ENCODE data around the gene COL5A1. TPM values are rescaled to one million over a fixed set of nuclear protein-coding genes. Genes with fewer than 3 reads are reported as not detected.
"Not testable (repeated sequence)": the region's sequence is repeated elsewhere in the genome, so short reads cannot be mapped to it uniquely, and the experiment has no call there.

COL5A1 gene
- polyA plus RNA-seq, 3 donors: 87.5 to 116 (median 111) TPM

GRCh38 chr9:134671341-134672113 lies 29.9 kb downstream of the COL5A1 start:
- DNase-seq: no peak

GRCh38 chr9:134676361-134676760 lies 34.8 kb downstream of the COL5A1 start:
- no peak for DNase-seq

GRCh38 chr9:134676886-134677285 lies 35.3 kb downstream of the COL5A1 start:
- DNase-seq: no peak

GRCh38 chr9:134677743-134678142 lies 36.1 kb downstream of the COL5A1 start:
- DNase-seq: no peak

GRCh38 chr9:134678206-134678605 lies 36.6 kb downstream of the COL5A1 start:
- no peak for DNase-seq

- no peak for DNase-seq
Observed at GRCh38 chr9:134678666-134679443, 37.3 kb downstream of the COL5A1 start.

- DNase-seq: no peak
Observed at GRCh38 chr9:134679616-134680392, 38.2 kb downstream of the COL5A1 start.

GRCh38 chr9:134680393-134681060 lies 38.9 kb downstream of the COL5A1 start:
- no peak for DNase-seq

GRCh38 chr9:134681061-134681661 lies 39.6 kb downstream of the COL5A1 start:
- no peak for DNase-seq

- no peak for DNase-seq
Observed at GRCh38 chr9:134682026-134682425, 40.4 kb downstream of the COL5A1 start.

- no peak for DNase-seq
Observed at GRCh38 chr9:134682651-134683364, 41.2 kb downstream of the COL5A1 start.

GRCh38 chr9:134683714-134684374 lies 42.2 kb downstream of the COL5A1 start:
- no peak for DNase-seq

- DNase-seq: no peak
Observed at GRCh38 chr9:134684375-134684723, 42.7 kb downstream of the COL5A1 start.

- not testable (repeated sequence) for DNase-seq
Observed at GRCh38 chr9:134684941-134685340, 43.3 kb downstream of the COL5A1 start.

- no peak for DNase-seq
Observed at GRCh38 chr9:134685784-134686183, 44.2 kb downstream of the COL5A1 start.

- DNase-seq: no peak
Observed at GRCh38 chr9:134686896-134687295, 45.3 kb downstream of the COL5A1 start.

GRCh38 chr9:134687556-134687955 lies 46.0 kb downstream of the COL5A1 start:
- DNase-seq: no peak

GRCh38 chr9:134688231-134688630 lies 46.6 kb downstream of the COL5A1 start:
- no peak for DNase-seq

GRCh38 chr9:134688661-134689320 lies 47.2 kb downstream of the COL5A1 start:
- DNase-seq: no peak

Measured in renal pelvis (tissue), 4 donors.